ENCODE results near the gene SORBS1.

DNA sequence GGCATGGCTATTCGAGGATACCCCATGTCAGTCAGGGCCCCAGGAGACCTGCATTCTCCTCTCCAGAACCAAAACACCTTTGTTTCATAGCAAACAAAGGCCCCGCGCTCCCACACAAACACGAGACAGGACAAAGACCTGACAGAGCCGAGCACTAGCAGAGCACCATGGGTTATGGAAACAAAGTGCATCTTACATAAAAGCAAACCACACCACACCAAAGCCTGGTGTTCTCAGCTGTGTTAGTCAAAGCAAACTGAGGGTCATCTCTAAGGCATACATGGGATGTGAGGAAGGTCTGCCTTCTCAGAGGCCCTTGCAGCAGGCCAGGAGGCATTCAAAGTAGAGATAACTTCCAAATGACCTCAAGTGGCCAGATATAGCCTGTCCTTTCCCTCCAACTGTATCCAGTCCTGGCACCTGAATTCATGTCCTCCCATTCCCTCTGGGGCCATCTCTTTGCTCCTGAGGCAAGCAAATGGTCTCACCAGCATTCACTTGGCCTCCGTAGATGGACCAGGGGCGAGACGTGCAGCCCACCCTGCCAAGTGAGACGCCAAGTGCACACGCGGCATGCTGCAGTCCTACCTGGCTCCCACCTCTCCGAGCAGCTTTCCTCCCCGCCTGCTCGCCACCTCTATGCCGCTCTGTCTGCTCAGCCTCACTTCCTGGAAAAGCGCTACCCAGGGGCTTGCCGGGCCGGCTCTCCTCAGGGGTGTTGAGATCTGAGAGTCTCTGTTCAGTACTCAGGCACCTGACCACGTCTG, 225.1 kb downstream of the SORBS1 start:
- TF ChIP-seq EZH2 (IDR thresholded peaks at IDR 0.05; ENCODE audit: insufficient read depth, poor library complexity, severe bottlenecking) (no peak), EZH2phosphoT487 (IDR thresholded peaks at IDR 0.05; ENCODE audit: insufficient read depth, low read depth) (no peak)

Data from GM23248 (cell line).